ENCODE measurements around the gene CCDC91. TPM values are rescaled to one million over a fixed set of nuclear protein-coding genes. Genes with fewer than 3 reads are reported as not detected.

Gene CCDC91
- total RNA-seq, 2 experiments from 2014 or later: 52.9 to 55.3 TPM

- no peak for ATAC-seq (ENCODE audit: poor library complexity)
- TF ChIP-seq, protein P1, sequence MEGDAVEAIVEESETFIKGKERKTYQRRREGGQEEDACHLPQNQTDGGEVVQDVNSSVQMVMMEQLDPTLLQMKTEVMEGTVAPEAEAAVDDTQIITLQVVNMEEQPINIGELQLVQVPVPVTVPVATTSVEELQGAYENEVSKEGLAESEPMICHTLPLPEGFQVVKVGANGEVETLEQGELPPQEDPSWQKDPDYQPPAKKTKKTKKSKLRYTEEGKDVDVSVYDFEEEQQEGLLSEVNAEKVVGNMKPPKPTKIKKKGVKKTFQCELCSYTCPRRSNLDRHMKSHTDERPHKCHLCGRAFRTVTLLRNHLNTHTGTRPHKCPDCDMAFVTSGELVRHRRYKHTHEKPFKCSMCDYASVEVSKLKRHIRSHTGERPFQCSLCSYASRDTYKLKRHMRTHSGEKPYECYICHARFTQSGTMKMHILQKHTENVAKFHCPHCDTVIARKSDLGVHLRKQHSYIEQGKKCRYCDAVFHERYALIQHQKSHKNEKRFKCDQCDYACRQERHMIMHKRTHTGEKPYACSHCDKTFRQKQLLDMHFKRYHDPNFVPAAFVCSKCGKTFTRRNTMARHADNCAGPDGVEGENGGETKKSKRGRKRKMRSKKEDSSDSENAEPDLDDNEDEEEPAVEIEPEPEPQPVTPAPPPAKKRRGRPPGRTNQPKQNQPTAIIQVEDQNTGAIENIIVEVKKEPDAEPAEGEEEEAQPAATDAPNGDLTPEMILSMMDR (IDR thresholded peaks at IDR 0.05): no peak
- POLR2A ChIA-PET: no interaction called here
- H3K27me3 ChIP-seq (ENCODE audit: control insufficient read depth in 1 of 2, insufficient read depth in 2 of 2, low read length in 2 of 2): no peaks in the 10 kb centered on the region
- Mint-ChIP-seq H3K27ac (no peak overlapping the region), H3K4me3 (no peak overlapping the region), H3K4me1 (ENCODE audit: low read depth) (no peaks in the 10 kb centered on the region), H3K36me3 (ENCODE audit: low read depth) (peaks cover 87% of the 10 kb centered on the region), H3K9me3 (peaks cover 27% of the 10 kb centered on the region), H3K27me3 (no peaks in the 10 kb centered on the region)
- H3K4me3 ChIP-seq (ENCODE audit: low read length): no peak overlapping the region
- intact Hi-C loops (cut with DNase I, micrococcal nuclease): no loop called here
- H3K4me1 ChIP-seq (ENCODE audit: insufficient read depth, low read length): no peaks in the 10 kb centered on the region
- peaks cover 43% of the 10 kb centered on the region for H3K36me3 ChIP-seq (ENCODE audit: insufficient read depth, low read length)
- no peak for DNase-seq
- no peak overlapping the region for H3K27ac ChIP-seq (ENCODE audit: low read depth in 1 of 2, low read length in 2 of 2)
- H3K9me3 ChIP-seq (ENCODE audit: control insufficient read depth in 1 of 2, insufficient read depth in 1 of 2, low read length in 2 of 2): peaks cover 18 to 37% of the 10 kb centered on the region in 2 experiments
- CTCF ChIA-PET: no interaction called here
These were observed 177.1 kb downstream of the CCDC91 start for GRCh38 chr12:28367326-28367725.

GRCh38 chr12:28367993-28368392, 177.7 kb downstream of the CCDC91 start:
- DNase-seq (no peak), ATAC-seq (ENCODE audit: poor library complexity) (no peak)
- Mint-ChIP-seq H3K9me3 (peaks cover 27% of the 10 kb centered on the region), H3K27me3 (no peaks in the 10 kb centered on the region), H3K27ac (no peak overlapping the region), H3K4me3 (no peak overlapping the region), H3K4me1 (ENCODE audit: low read depth) (no peaks in the 10 kb centered on the region), H3K36me3 (ENCODE audit: low read depth) (peaks cover 92% of the 10 kb centered on the region)
- H3K27ac ChIP-seq (ENCODE audit: low read depth in 1 of 2, low read length in 2 of 2): no peak overlapping the region
- peaks cover 18 to 37% of the 10 kb centered on the region in 2 experiments for H3K9me3 ChIP-seq (ENCODE audit: control insufficient read depth in 1 of 2, insufficient read depth in 1 of 2, low read length in 2 of 2)
- TF ChIP-seq, protein P1 (IDR thresholded peaks at IDR 0.05): no peak
- intact Hi-C loops (cut with DNase I, micrococcal nuclease): no loop called here
- H3K36me3 ChIP-seq (ENCODE audit: insufficient read depth, low read length): peaks cover 40% of the 10 kb centered on the region
- CTCF ChIA-PET: no interaction called here
- no peaks in the 10 kb centered on the region for H3K4me1 ChIP-seq (ENCODE audit: insufficient read depth, low read length)
- H3K4me3 ChIP-seq (ENCODE audit: low read length): no peak overlapping the region
- H3K27me3 ChIP-seq (ENCODE audit: control insufficient read depth in 1 of 2, insufficient read depth in 2 of 2, low read length in 2 of 2): no peaks in the 10 kb centered on the region
- POLR2A ChIA-PET: no interaction called here

GRCh38 chr12:28369483-28369882, 179.2 kb downstream of the CCDC91 start:
- Histone ChIP-seq H3K9me3 (ENCODE audit: control insufficient read depth in 1 of 2, insufficient read depth in 1 of 2, low read length in 2 of 2) (peaks cover 13 to 37% of the 10 kb centered on the region in 2 experiments), H3K27ac (ENCODE audit: low read depth in 1 of 2, low read length in 2 of 2) (no peak overlapping the region), H3K4me1 (ENCODE audit: insufficient read depth, low read length) (no peaks in the 10 kb centered on the region), H3K36me3 (ENCODE audit: insufficient read depth, low read length) (peaks cover 41% of the 10 kb centered on the region), H3K4me3 (ENCODE audit: low read length) (no peak overlapping the region), H3K27me3 (ENCODE audit: control insufficient read depth in 1 of 2, insufficient read depth in 2 of 2, low read length in 2 of 2) (no peaks in the 10 kb centered on the region)
- Mint-ChIP-seq H3K9me3 (peaks cover 27% of the 10 kb centered on the region), H3K27me3 (no peaks in the 10 kb centered on the region), H3K4me1 (ENCODE audit: low read depth) (no peaks in the 10 kb centered on the region), H3K4me3 (no peak overlapping the region), H3K27ac (no peak overlapping the region), H3K36me3 (ENCODE audit: low read depth) (peaks cover 98% of the 10 kb centered on the region)
- ChIA-PET CTCF (no interaction called here), POLR2A (no interaction called here)
- TF ChIP-seq, protein P1 (IDR thresholded peaks at IDR 0.05): no peak
- ATAC-seq (ENCODE audit: poor library complexity): no peak
- DNase-seq: no peak
- intact Hi-C loops (cut with DNase I, micrococcal nuclease): no loop called here
